ENCODE measurements around the gene SLC6A12. TPM values are rescaled to one million over a fixed set of nuclear protein-coding genes. Genes with fewer than 3 reads are reported as not detected.

Gene SLC6A12
- total RNA-seq, 6 donors from 2014 or later, result 2.4 to 11.2 (median 7.0) TPM

- no peak for DNase-seq
- no peak for ATAC-seq (ENCODE audit: low FRiP score in 2 of 2)
- no peaks in the 10 kb centered on the region for H3K36me3 ChIP-seq
- TF ChIP-seq EP300 (IDR thresholded peaks at IDR 0.05) (no peak), POLR2A (IDR thresholded peaks at IDR 0.05) (no peak), CTCF (IDR thresholded peaks at IDR 0.05) (no peak), POLR2AphosphoS5 (IDR thresholded peaks at IDR 0.05) (no peak)
- H3K4me3 ChIP-seq, result no peak overlapping the region
- no peaks in the 10 kb centered on the region for H3K9me3 ChIP-seq
- no peaks in the 10 kb centered on the region for H3K27me3 ChIP-seq
- no peak overlapping the region for H3K27ac ChIP-seq
- WGBS, 2 donors, result 72 to 87% methylated on average over 3 of the region's 3 CpGs
- H3K4me1 ChIP-seq, result peaks cover 12 to 23% (median 16%) of the 10 kb centered on the region in 4 donors
These were observed 2.9 kb downstream of the SLC6A12 start for GRCh38 chr12:211142-211465.

- Histone ChIP-seq H3K27me3 (no peaks in the 10 kb centered on the region), H3K27ac (no peak overlapping the region), H3K9me3 (no peaks in the 10 kb centered on the region), H3K36me3 (no peaks in the 10 kb centered on the region), H3K4me1 (peaks cover 12 to 23% (median 16%) of the 10 kb centered on the region in 4 donors), H3K4me3 (no peak overlapping the region)
- WGBS, 2 donors, result 78% methylated on average over 11 to 16 of the region's 16 CpGs
- ATAC-seq (ENCODE audit: low FRiP score in 2 of 2) (no peak), DNase-seq (no peak)
- no peak for TF ChIP-seq POLR2AphosphoS5 (IDR thresholded peaks at IDR 0.05)
- TF ChIP-seq POLR2A (IDR thresholded peaks at IDR 0.05), result no peak
- TF ChIP-seq EP300 (IDR thresholded peaks at IDR 0.05), result no peak
- no peak for TF ChIP-seq CTCF (IDR thresholded peaks at IDR 0.05)
These were observed 3.4 kb downstream of the SLC6A12 start for GRCh38 chr12:210277-211141.

- Histone ChIP-seq H3K27me3 (no peaks in the 10 kb centered on the region), H3K4me1 (peaks cover 12 to 25% (median 16%) of the 10 kb centered on the region in 4 donors), H3K27ac (no peak overlapping the region), H3K4me3 (no peak overlapping the region), H3K9me3 (no peaks in the 10 kb centered on the region), H3K36me3 (no peaks in the 10 kb centered on the region)
- ATAC-seq (ENCODE audit: low FRiP score in 2 of 2) (no peak), DNase-seq (no peak)
- 92 to 94% methylated on average over 12 of the region's 12 CpGs for WGBS, 2 donors
- TF ChIP-seq POLR2A (IDR thresholded peaks at IDR 0.05), result no peak
- TF ChIP-seq CTCF (IDR thresholded peaks at IDR 0.05), result no peak
- TF ChIP-seq EP300 (IDR thresholded peaks at IDR 0.05), result no peak
- no peak for TF ChIP-seq POLR2AphosphoS5 (IDR thresholded peaks at IDR 0.05)
These were observed 4.1 kb downstream of the SLC6A12 start for GRCh38 chr12:209851-210250.

GRCh38 chr12:209246-209645, 4.7 kb downstream of the SLC6A12 start:
- Histone ChIP-seq H3K27me3 (no peaks in the 10 kb centered on the region), H3K4me3 (no peak overlapping the region), H3K9me3 (no peaks in the 10 kb centered on the region), H3K4me1 (peaks cover 12 to 32% (median 19%) of the 10 kb centered on the region in 4 donors), H3K36me3 (no peaks in the 10 kb centered on the region), H3K27ac (no peak overlapping the region)
- DNase-seq (no peak), ATAC-seq (ENCODE audit: low FRiP score in 2 of 2) (no peak)
- TF ChIP-seq POLR2A (IDR thresholded peaks at IDR 0.05) (no peak), POLR2AphosphoS5 (IDR thresholded peaks at IDR 0.05) (no peak), CTCF (IDR thresholded peaks at IDR 0.05) (no peak), EP300 (IDR thresholded peaks at IDR 0.05) (no peak)
- WGBS, 2 donors, result 85 to 87% methylated on average over 14 to 15 of the region's 15 CpGs

GRCh38 chr12:208813-209212, 5.1 kb downstream of the SLC6A12 start:
- Histone ChIP-seq H3K27me3 (peaks cover 0 to 2% (median 0%) of the 10 kb centered on the region in 4 donors), H3K9me3 (no peaks in the 10 kb centered on the region), H3K4me1 (peaks cover 10 to 32% (median 20%) of the 10 kb centered on the region in 4 donors), H3K27ac (no peak overlapping the region), H3K36me3 (no peaks in the 10 kb centered on the region), H3K4me3 (no peak overlapping the region)
- DNase-seq, result no peak
- ATAC-seq (ENCODE audit: low FRiP score in 2 of 2), result no peak
- no peak for TF ChIP-seq CTCF (IDR thresholded peaks at IDR 0.05)
- TF ChIP-seq POLR2A (IDR thresholded peaks at IDR 0.05), result no peak
- no peak for TF ChIP-seq POLR2AphosphoS5 (IDR thresholded peaks at IDR 0.05)
- TF ChIP-seq EP300 (IDR thresholded peaks at IDR 0.05), result no peak
- 73 to 74% methylated on average over 4 of the region's 4 CpGs for WGBS, 2 donors
